ENCODE measurements around the gene TAL1. TPM values are rescaled to one million over a fixed set of nuclear protein-coding genes. Genes with fewer than 3 reads are reported as not detected.

Gene TAL1
- total RNA-seq, 1 experiment from 2014 or later: not detected

- Histone ChIP-seq H2AFZ (ENCODE audit: low read length) (no peak overlapping the region), H2AK5ac (ENCODE audit: insufficient read length, low read length) (no peak overlapping the region), H3K27me3 (ENCODE audit: insufficient read depth, low read length) (peaks cover 94% of the 10 kb centered on the region), H3T11ph (ENCODE audit: low read length) (no peak overlapping the region), H3K79me2 (ENCODE audit: insufficient read depth, low read length) (no peaks in the 10 kb centered on the region), H3K18ac (ENCODE audit: insufficient read length, low read depth, low read length) (no peak overlapping the region), H3K23me2 (ENCODE audit: insufficient read length, low read depth, low read length, poor library complexity, severe bottlenecking) (peaks cover 18% of the 10 kb centered on the region), H3K9me3 (ENCODE audit: control insufficient read depth, low read depth, low read length) (no peaks in the 10 kb centered on the region), H3K79me1 (ENCODE audit: insufficient read depth, low read depth, low read length, poor library complexity, severe bottlenecking) (no peaks in the 10 kb centered on the region), H3K14ac (ENCODE audit: insufficient read depth, low read length) (no peak overlapping the region; the same call in 1 of the 2 replicates), H3K9ac (ENCODE audit: extremely low read depth, insufficient read length, low read length) (no peak overlapping the region), H3K4me2 (ENCODE audit: insufficient read depth, insufficient read length, low read length) (peak overlapping the region; percentile 65), H2BK20ac (ENCODE audit: low read depth, low read length, poor library complexity, severe bottlenecking) (no peak overlapping the region), H2BK15ac (ENCODE audit: low read depth, low read length) (no peak overlapping the region), H4K20me1 (ENCODE audit: control insufficient read depth, insufficient read depth, insufficient read length) (peaks cover 2% of the 10 kb centered on the region), H2BK12ac (ENCODE audit: insufficient read length, low read depth, low read length) (no peak overlapping the region), H3K4me1 (ENCODE audit: insufficient read depth, low read length) (no peaks in the 10 kb centered on the region; the same call in 1 of the 2 replicates), H2BK120ac (ENCODE audit: low read depth, low read length, poor library complexity, severe bottlenecking) (no peak overlapping the region), H3K4ac (ENCODE audit: low read depth, low read length) (no peak overlapping the region), H3K23ac (ENCODE audit: insufficient read length, low read depth, low read length) (no peak overlapping the region), H4K8ac (replicated peaks; ENCODE audit: insufficient read length, low read depth, low read length) (no peak overlapping the region), H3K27ac (ENCODE audit: insufficient read length, low read depth, low read length) (no peak overlapping the region), H4K5ac (ENCODE audit: insufficient read length, low read depth, low read length) (no peak overlapping the region), H3K56ac (ENCODE audit: insufficient read length, low read depth, low read length) (no peak overlapping the region), H4K91ac (ENCODE audit: insufficient read length, low read depth, low read length) (no peak overlapping the region), H2BK5ac (ENCODE audit: insufficient read length, low read length) (no peak overlapping the region)
- Mint-ChIP-seq H3K27me3 (ENCODE audit: low read depth) (peaks cover 96% of the 10 kb centered on the region), H3K4me3 (peak overlapping the region; percentile 43 to 79; a peak in 4 of 5 replicates), H3K4me1 (peaks cover 35 to 60% of the 10 kb centered on the region in 2 experiments), H3K27ac (peak overlapping the region in 1 of 3 experiments; percentile 45; a peak in 1 of 7 replicates), H3K9me3 (peaks cover 0 to 7% of the 10 kb centered on the region in 2 experiments; a peak in 2 of 5 replicates), H3K36me3 (ENCODE audit: insufficient read depth in 1 of 3, low read depth in 3 of 3) (peaks cover 0 to 3% (median 0%) of the 10 kb centered on the region in 3 experiments; a peak in 2 of 7 replicates)
- DNase-seq: no peak
- WGBS (ENCODE audit: extremely low coverage, insufficient read length, low lambda C conversion rate): no CpG with 5 or more reads among the region's 23 CpGs
- TF ChIP-seq CTCF (conservative IDR thresholded peaks at IDR 0.05): no peak
Measured at GRCh38 chr1:47229886-47230691, 1.9 kb downstream of the TAL1 start.
